Fibroblast of skin of right biceps (primary cell): Measurements from ENCODE around the gene ZNF121.
"Not testable (repeated sequence)": the region's sequence is repeated elsewhere in the genome, so short reads cannot be mapped to it uniquely, and the experiment has no call there.

Experiments
- DNase-seq: peaks from one replicate; pipeline ENCODE4 v3.0.0-alpha.2; 2013

ZNF121 gene

DNA sequence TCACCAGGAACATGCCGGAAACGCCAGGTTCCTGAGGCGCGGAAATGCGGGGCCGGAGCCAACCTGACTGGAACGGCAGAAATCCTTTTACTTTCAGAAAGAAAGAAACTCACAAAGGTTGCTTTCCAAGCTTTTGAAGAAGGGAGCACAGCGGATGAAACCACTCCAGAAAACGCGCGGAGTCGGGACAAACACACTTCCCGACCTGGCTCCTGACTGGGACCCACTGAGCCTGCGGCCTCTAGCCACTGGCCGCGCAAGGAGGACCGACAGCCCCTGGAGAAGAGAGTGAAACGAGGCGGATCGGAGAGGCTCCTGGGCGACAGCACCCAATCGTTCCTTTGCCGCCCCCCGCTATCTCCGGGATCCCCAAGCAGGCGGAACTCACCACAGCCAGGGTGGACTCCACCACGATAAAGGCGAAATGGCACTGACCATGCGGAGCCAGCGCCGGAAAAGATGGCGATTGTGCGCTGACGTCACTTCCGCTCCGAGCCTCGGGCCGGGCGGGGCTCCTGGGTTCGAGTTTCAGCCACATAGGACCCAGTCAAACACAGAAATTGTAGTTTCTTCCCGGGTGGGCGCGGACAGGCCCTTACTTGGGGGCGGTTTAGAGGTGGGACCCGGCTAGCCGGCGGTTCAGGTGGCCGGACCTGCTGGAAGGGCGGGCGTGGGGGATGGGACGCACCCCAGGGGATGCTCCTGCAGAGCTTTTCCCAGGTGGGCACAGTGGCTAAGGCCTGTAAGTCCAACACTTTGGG, at the start of gene ZNF121:
Gene ZNF121, minus strand, starts transcription at position 432 of the 761 bp plus-strand sequence. CDS start 16,407 bp downstream, outside the sequence.
- DNase-seq: peak; percentile 82

DNA sequence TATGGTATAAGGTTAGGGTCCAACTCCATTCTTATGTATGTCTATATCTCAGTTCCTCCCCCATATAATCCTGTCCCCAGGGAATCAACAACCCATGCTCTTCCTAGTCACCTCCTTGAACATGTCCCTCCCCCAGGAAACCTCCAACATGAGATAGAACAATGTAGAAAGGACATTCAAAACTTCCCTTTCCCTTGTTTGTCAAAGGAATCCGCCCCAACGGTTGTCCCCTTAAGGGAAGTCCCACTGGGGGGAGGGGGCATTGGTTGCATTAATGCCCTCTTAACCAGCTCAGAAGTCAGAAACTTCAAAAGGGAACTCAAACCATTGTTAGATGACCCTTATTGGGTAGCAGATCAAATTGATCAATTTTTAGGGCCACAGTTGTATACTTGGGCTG, 43.6 kb upstream of the ZNF121 start:
- DNase-seq: no peak

DNA sequence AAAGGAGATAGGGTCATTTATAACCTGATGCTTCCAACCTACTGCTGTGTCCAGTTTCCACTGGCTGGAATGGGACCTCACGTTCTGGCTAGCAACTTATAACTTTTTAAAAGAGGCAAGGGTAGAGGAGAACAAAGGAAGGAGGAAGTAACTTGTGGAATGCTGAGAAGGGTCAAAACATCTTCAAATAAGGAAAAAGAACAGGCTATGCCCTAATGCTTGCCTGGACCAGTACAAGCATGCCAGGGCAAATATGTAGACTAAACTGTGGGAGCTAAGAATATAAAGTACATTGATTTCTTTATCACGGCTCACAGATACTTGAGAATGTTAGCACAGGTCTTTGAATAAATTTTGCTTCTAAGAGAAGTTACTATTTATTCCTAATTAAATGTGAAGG, 38.2 kb upstream of the ZNF121 start:
- peak; percentile 4 for DNase-seq

DNA sequence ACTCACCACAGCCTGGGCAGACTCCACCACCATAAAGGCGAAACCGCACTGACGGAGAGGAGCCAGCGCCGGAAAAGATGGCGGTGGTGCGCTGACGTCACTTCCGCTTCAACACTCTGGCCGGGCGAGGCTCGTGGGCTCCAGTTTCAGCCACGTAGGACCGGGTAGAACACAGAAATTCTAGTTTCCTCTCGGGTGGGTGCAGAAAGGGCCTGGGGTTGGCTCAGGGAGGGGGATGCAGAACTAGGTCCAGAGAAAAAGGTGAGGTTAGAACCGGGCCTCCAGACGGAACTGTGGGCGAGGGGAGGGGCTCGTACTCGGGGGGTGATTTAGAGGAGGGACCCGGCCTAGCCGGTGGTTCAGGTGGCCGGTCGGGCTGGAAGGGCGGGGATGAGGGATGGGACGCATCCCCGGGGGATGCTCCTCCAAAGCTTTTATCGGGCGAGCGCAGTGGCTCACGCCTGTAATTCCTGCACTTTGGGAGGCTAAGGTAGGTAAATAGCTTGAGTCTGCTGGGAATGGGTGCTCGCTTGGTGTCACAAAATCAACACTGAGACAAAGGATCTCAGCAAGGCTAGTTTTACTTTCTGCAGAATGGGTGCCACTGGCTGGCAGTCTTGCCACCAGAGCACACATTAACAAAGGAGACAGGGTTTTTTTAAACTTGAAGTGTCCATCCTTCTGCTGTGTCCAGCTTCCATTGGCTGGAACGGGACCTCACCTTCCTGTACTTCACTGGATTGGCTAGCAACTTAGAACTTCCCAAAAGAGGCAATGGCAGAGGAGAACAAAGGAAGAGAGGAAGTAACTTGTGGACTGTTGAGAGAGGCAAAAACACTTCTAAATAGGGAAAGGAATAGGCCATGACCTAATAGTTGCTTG, 37.1 kb upstream of the ZNF121 start, which contains the start of gene ZNF561:
Gene ZNF561, minus strand, starts transcription at position 77 of the 882 bp plus-strand sequence. CDS start 1,776 bp downstream, outside the sequence.
- peak; percentile 92 for DNase-seq

DNA sequence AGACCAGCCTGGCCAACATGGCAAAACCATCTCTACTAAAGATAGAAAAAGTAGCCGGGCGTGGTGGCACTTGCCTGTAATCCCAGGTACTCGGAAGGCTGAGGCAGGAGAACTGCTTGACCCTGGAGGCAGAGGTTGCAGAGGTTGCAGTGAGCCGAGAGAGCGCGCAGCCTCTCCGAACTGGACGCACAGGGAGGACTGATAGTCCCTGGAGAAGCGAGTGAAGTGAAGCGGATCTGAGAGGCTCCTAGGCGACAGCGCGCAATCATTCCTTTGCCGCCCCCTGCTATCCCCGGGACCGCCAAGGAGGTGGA, 36.5 kb upstream of the ZNF121 start:
- DNase-seq: no peak

DNA sequence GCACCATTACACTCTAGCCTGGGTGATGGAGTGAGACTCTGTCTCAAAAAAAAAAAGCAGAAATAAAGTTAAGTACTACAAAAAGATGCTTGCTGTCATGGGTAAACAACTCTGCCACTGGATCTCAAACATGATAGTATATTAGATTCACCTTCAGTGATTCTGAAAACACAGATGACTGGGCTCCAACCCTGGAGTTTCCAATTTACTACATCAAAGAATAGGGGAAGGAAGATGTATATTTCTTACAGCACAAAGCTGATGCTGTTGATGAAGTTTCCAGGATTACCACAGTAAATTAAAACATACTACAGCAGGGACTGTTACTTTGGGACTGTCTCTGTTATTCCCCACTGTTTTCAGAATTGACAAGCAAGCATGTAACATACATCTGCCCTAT, 31.5 kb upstream of the ZNF121 start:
- no peak for DNase-seq

DNA sequence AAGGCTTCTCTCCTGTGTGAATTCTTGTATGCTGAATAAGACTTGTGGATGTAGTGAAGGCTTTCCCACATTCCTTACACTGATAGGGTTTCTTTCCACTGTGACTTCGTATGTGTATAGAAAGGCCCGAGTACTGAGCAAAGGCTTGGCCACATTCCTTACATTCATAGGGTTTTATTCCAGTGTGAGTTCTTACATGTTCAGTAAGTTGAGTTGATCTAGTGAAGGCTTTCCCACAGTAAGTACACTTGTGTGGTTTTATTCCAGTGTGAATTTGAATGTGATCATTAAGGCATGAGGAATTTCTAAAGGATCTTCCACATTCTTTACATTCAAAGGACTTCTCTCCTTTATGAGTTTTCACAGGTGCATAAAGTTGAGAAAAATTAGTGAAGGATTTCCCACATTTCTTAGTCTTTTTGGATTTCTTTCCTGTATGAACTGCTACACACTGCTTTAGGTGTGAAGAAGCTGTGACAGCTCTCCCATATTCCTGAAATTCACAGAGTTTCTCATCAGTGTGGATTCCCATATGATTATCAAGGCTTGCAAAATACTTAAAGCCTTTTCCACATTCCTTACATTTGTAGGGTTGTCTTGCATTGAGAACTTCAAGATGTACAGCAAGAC, 26.3 kb upstream of the ZNF121 start:
- DNase-seq: no peak

DNA sequence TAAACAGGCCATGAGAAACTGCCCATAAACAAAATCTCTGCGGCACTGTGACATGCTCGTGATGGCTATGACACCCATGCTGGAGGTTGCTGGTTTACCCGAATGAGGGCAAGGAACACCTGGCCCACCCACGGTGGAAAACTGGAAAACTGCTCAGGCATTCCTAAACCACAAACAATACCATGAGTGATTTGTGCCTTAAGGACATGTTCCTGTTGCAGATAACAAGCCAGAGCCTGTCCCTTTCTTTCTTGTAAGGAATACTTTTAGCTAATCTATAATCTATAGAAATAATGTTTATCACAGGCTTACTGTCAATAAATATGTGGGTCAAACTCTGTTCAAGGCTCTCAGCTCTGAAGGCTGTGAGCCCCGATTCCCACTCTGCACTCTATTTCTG, 24.6 kb upstream of the ZNF121 start:
- DNase-seq: no peak

DNA sequence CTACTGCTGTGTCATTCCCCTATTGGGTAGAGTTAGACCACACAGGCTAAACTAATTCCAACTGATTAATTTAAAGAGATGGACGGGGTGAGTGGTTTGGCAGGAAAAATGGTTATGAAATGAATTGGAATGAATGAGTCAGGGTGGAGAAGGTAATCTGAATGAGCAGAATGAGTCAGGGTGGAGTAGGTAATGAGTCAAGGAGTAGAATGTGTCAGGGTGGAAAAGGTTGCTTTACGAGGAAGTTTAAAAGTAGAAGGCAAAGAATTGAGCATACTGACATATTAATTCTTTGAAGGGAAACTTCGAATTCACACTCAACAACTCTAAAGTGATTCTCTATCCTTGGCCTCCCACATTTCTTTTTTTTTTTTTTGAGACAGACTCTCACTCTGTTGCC, 12.7 kb upstream of the ZNF121 start:
- DNase-seq: peak; percentile 81

DNA sequence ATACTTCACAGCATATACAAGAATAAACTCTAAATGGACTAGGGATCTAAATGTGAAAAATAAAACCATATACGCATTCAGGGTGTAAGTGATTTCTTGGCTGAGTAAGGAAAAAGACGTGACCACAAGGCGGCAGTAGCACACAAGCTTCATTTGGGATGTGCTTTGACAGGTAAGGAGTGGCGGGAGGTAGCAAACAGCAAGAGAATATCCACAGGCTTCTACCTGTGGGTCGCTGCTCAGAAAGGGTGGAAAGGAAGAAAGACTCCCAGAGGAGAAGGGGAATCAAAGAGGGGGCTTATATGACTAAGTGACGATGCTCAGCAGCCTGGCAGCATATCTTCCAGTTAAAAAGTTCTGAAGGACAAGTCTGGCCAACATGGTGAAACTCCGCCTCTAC, 2.5 kb upstream of the ZNF121 start:
- DNase-seq: peak; percentile 55

DNA sequence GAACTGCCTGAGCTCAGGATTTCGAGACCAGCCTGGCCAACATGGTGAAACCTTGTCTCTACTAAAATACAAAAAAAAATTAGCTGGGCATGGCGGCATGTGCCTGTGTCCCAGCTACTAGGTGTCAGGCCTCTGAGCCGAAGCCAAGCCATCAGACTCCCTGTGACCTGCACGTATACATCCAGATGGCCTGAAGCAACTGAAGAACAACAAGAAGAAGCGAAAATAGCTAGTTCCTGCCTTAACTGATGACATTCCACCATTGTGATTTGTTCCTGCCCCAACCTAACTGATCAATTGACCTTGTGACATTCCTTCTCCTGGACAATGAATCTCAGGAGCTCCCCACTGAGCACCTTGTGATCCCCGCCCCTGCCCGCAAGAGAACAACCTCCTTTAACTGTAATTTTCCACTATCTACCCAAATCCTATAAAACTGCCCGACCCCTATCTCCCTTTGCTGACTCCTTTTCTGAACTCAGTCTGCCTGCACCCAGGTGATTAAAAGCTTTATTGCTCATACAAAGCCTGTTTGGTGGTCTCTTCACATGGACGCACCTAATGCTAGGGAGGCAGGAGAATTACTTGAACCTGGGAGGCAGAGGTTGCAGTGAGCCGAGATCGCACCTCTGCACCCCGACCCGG, 2.1 kb downstream of the ZNF121 start:
- not testable (repeated sequence) for DNase-seq

DNA sequence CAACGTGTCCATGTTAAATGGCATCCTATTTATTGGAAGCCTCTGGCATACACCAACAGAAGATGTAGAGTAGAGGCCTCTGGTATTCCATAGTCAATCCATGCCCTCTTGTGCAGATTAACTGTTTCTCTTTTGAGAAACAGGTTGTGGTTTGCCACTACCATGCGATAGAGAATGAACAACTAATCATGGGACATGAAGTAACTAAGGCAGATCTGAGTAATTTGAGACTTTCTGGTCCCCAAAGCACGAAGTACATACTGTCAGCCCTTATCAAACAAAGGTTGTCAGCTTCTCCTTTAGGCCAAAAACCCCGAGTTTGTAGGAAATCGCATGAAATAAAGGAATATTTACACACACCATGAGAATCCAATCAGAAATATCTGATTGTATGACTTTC, 3.6 kb downstream of the ZNF121 start:
- no peak for DNase-seq

DNA sequence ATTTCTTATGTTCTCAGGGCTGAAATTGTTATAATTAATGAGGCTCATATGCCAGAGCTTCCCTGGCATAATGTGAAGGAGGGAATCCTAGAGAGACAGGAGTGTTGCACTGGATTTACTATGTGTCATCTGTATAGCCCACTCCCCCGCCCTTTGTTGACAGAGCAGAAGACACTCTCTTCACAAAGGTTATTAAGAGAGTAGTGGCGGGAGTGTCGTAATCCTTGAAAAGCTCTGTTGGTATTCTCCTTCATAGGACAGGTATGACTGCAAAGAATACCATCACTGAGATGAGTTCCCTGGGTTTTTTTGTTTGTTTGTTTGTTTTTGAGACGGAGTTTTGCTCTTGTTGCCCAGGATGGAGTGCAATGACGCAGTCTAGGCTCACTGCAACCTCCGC, 14.0 kb downstream of the ZNF121 start:
- DNase-seq: no peak

DNA sequence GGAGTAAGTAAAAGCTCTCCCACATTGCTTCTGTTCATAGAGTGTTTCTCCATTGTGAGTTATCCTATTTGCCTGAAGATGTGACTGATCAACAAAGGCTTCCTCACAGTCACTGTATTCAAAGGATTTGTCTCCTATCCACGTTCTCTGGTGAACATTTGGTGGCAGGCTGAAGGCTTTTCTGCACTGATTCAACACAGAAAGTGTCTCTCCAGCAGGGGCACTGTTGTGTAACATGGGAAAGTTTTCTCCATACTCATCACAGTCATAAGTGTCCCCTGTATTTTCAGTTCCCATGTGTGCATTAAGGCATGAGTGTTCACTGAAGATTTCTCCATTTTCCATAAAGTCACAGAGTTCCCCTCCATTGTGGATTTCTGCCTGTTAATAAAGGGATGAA, 17.6 kb downstream of the ZNF121 start:
- DNase-seq: no peak

DNA sequence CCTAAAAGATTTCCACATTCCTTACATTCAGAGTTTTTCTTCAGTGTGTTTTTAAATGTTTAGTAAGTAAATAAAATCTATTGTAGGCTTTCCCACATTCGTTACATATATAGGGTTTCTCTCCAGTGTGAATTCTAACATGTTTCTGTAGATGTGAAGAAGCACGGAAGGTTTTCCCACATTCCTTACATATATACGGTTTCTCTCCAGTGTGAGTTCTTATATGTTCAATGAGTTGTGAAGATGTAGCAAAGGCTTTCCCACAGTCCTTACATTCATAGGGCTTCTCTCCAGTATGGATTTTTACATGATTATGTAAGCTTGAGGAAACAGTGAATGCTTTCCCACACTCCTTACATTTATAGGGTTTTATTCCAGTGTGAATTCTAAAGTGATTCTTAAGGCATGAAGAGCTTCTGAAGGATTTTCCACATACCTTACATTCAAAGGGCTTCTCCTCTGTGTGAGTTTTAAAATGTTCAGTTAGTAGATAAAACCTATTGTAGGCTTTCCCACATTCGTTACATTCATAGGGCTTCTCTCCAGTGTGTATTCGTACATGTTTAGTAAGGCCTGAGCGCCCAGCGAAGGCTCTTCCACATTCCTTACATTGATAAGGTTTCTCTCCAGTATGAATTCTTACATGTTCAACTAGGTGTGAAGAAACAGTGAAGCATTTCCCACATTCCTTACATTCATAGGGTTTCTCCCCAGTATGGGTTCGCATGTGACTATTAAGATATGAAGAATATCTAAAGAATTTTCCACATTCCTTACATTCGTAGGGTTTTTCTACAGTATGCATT, 18.2 kb downstream of the ZNF121 start:
- peak; percentile 18 for DNase-seq

DNA sequence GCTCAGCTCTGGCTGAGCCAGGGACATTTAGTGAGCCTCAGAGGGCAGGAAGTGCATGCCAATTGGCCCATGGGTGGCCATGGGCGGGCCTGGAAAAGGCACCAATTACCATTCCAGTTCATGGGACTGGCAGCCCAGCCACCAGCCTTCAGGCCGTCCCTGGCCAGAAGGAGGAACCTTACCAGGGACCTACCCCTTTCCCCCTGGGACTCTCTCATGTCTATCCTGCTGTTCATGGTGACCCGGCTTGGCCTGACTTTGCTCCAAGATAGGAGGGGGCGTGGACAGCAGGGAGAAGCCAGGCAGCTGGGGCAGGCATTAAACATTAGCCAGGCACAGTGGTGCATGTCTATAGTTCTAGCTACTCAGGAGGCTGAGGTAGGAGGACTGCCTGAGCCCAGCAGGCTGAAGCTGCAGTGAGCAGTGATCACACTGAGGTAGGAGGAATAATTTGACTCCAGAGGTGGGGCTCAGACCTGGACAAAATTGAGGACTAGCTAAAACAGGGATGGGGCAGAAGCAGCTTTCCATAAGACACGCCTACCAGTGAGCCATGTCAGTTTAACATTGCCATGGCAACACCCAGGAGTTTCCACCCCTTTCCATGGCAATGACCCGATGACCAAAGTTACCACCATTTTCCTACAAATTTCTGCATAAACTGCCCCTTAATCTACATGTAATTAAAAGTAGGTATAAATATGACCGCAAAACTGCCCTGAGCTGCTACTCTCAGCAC, 31.6 kb downstream of the ZNF121 start:
- DNase-seq: no peak

DNA sequence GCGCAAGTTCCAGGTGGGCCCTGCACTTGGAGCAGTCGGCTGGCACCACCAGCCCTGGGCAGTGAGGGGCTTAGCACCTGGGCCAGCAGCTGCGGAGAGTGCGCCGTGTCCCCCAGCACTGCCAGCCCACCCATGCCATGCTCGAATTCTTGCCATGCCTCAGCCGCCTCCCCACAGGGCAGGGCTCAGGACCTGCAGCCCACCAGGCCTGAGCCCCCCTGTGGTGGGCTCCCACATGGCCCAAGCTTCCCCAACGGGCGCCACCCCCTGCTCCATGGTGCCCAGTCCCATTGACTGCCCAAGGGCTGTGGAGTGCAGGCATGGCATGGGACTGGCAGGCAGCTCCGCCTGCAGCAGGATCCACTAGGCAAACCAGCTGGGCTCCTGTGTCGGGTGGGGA, 36.4 kb downstream of the ZNF121 start:
- DNase-seq: no peak

DNA sequence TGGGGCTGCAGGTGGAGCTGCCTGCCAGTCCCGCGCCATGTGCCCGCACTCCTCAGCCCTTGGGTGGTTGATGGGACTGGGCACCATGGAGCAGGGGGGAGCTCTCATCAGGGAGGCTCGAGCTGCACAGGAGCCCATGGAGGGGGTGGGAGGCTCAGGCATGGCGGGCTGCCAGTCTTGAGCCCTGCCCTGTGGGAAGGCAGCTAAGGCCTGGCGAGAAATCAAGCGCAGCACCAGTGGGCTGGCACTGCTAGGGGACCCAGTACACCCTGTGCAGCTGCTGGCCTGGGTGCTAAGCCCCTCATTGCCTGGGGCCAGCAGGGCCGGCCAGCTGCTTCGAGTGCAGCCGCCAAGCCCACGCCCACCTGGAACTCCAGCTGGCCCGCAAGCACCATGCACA, 43.0 kb downstream of the ZNF121 start:
- DNase-seq: not testable (repeated sequence)

DNA sequence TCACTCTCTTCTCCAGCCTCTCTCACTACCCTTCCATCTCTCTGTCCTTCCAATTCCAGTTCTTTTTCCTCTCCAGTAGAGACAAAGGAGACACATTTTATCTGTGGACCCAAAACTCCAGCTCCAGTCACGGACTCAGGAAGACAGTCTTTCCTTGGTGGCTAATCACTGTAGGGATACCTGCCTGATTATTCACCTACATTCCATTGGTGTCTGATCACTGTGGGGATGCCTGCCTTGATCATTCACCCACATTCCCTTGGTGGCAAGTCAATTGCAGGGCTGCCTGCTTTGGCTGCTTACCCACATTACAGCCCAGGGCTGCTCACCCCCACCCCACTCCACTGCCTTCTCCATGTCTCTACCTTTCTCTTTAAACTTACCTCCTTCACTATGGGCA, 44.4 kb downstream of the ZNF121 start:
- DNase-seq: not testable (repeated sequence)

DNA sequence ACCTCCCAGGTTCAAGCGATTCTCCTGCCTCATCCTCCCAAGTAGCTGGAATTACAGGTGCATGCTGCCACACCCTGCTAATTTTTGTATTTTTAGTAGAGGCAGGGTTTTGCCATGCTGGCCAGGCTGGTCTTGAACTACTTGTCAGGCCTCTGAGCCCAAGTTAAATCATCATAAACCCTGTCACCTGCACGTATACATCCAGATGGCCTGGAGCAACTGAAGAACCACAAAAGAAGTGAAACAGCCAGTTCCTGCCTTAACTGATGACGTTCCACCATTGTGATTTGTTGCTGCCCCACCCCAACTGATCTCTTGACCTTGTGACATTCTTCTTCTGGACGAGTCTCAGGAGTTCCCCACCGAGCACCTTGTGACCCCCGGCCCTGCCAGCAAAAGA, 45.1 kb downstream of the ZNF121 start:
- not testable (repeated sequence) for DNase-seq
